Measurements from ENCODE around the gene NUDT19.

DNA sequence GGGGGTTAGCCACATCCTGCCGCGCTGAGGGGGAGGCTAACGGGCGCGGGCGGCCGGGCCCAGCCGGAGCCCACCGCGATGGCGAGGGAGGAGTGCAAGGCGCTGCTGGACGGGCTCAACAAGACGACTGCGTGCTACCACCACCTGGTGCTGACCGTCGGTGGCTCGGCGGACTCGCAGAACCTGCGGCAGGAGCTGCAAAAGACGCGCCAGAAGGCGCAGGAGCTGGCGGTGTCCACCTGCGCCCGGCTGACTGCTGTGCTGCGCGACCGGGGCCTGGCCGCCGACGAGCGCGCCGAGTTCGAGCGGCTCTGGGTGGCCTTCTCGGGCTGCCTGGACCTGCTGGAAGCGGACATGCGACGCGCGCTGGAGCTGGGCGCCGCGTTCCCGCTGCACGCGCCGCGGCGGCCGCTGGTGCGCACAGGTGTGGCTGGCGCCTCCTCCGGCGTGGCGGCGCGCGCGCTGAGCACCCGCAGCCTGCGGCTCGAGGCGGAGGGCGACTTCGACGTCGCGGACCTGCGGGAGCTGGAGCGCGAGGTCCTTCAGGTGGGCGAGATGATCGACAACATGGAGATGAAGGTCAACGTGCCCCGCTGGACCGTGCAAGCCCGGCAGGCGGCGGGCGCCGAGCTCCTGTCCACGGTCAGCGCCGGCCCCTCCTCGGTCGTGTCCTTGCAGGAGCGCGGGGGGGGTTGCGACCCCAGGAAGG, 15.3 kb upstream of the NUDT19 start:
- TF ChIP-seq, protein P1, sequence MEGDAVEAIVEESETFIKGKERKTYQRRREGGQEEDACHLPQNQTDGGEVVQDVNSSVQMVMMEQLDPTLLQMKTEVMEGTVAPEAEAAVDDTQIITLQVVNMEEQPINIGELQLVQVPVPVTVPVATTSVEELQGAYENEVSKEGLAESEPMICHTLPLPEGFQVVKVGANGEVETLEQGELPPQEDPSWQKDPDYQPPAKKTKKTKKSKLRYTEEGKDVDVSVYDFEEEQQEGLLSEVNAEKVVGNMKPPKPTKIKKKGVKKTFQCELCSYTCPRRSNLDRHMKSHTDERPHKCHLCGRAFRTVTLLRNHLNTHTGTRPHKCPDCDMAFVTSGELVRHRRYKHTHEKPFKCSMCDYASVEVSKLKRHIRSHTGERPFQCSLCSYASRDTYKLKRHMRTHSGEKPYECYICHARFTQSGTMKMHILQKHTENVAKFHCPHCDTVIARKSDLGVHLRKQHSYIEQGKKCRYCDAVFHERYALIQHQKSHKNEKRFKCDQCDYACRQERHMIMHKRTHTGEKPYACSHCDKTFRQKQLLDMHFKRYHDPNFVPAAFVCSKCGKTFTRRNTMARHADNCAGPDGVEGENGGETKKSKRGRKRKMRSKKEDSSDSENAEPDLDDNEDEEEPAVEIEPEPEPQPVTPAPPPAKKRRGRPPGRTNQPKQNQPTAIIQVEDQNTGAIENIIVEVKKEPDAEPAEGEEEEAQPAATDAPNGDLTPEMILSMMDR (IDR thresholded peaks at IDR 0.05), result peak in 1 of 6 experiments; percentile 20
- TF ChIP-seq EP300 (IDR thresholded peaks at IDR 0.05), result no peak
- TF ChIP-seq POLR2A (IDR thresholded peaks at IDR 0.05), result no peak

All from upper lobe of left lung (tissue), 4 donors.